ENCODE measurements around the gene MAD1L1.
"Not testable (repeated sequence)": the region's sequence is repeated elsewhere in the genome, so short reads cannot be mapped to it uniquely, and the experiment has no call there.

Gene MAD1L1

GRCh38 chr7:2048006-2048405, 184.7 kb downstream of the MAD1L1 start:
- DNase-seq (ENCODE audit: low read depth in 2 of 3, low spot score in 1 of 3), result no peak

GRCh38 chr7:2046581-2047565, 185.9 kb downstream of the MAD1L1 start:
- no peak for DNase-seq (ENCODE audit: low read depth in 2 of 3, low spot score in 1 of 3)

GRCh38 chr7:2045559-2046405, 187.0 kb downstream of the MAD1L1 start:
- DNase-seq (ENCODE audit: low read depth in 2 of 3, low spot score in 1 of 3), result no peak

GRCh38 chr7:2044883-2045471, 187.8 kb downstream of the MAD1L1 start:
- DNase-seq (ENCODE audit: low read depth in 2 of 3, low spot score in 1 of 3), result no peak

GRCh38 chr7:2044311-2044882, 188.3 kb downstream of the MAD1L1 start:
- no peak for DNase-seq (ENCODE audit: low read depth in 2 of 3, low spot score in 1 of 3)

- no peak for DNase-seq (ENCODE audit: low read depth in 2 of 3, low spot score in 1 of 3)
Observed at GRCh38 chr7:2043316-2044039, 189.3 kb downstream of the MAD1L1 start.

GRCh38 chr7:2042650-2043049, 190.1 kb downstream of the MAD1L1 start:
- DNase-seq (ENCODE audit: low read depth in 2 of 3, low spot score in 1 of 3), result no peak

- no peak for DNase-seq (ENCODE audit: low read depth in 2 of 3, low spot score in 1 of 3)
Observed at GRCh38 chr7:2041496-2042367, 191.0 kb downstream of the MAD1L1 start.

- no peak for DNase-seq (ENCODE audit: low read depth in 2 of 3, low spot score in 1 of 3)
Observed at GRCh38 chr7:2040893-2041270, 191.9 kb downstream of the MAD1L1 start.

GRCh38 chr7:2040201-2040892, 192.4 kb downstream of the MAD1L1 start:
- DNase-seq (ENCODE audit: low read depth in 2 of 3, low spot score in 1 of 3), result no peak

GRCh38 chr7:2038931-2039728, 193.6 kb downstream of the MAD1L1 start:
- DNase-seq (ENCODE audit: low read depth in 2 of 3, low spot score in 1 of 3), result no peak

GRCh38 chr7:2037808-2038522, 194.8 kb downstream of the MAD1L1 start:
- DNase-seq (ENCODE audit: low read depth in 2 of 3, low spot score in 1 of 3), result no peak

GRCh38 chr7:2037301-2037807, 195.4 kb downstream of the MAD1L1 start:
- no peak for DNase-seq (ENCODE audit: low read depth in 2 of 3, low spot score in 1 of 3)

- no peak for DNase-seq (ENCODE audit: low read depth in 2 of 3, low spot score in 1 of 3)
Observed at GRCh38 chr7:2036786-2037185, 196.0 kb downstream of the MAD1L1 start.

GRCh38 chr7:2036201-2036600, 196.5 kb downstream of the MAD1L1 start:
- DNase-seq (ENCODE audit: low read depth in 2 of 3, low spot score in 1 of 3), result not testable (repeated sequence)

- DNase-seq (ENCODE audit: low read depth in 2 of 3, low spot score in 1 of 3), result no peak
Observed at GRCh38 chr7:2034291-2035201, 198.2 kb downstream of the MAD1L1 start.

Data from stimulated activated CD4-positive, alpha-beta T cell treated with anti-CD3 and anti-CD28 coated beads, Interleukin-12 subunit alpha, Interleukin-12 subunit beta, amount 100 ng/mL, for 48 hours (primary cell).